NCI-H2171 treated with DMSO at 0.1 percent for 48 hours (cell line): ENCODE measurements around the gene CYP27B1.
"Not testable (repeated sequence)": the region's sequence is repeated elsewhere in the genome, so short reads cannot be mapped to it uniquely, and the experiment has no call there.

Source experiments
- DNase-seq: peaks from one replicate; lab custom pipeline; 2025; lab: John Stamatoyannopoulos, UW

Gene CYP27B1

GRCh38 chr12:57783466-57783801, 16.6 kb upstream of the CYP27B1 start:
- DNase-seq, result no peak

GRCh38 chr12:57782608-57783465, 16.0 kb upstream of the CYP27B1 start, which contains the start of gene TSFM:
Gene TSFM, plus strand, starts transcription at chr12:57782787. Its CDS starts 15 bp downstream, at chr12:57782802.
- DNase-seq, result peak; percentile 90

- no peak for DNase-seq
Measured at GRCh38 chr12:57782243-57782607, 15.3 kb upstream of the CYP27B1 start.

- no peak for DNase-seq
Measured at GRCh38 chr12:57781801-57782200, 14.9 kb upstream of the CYP27B1 start.

- DNase-seq, result no peak
Measured at GRCh38 chr12:57781244-57781643, 14.4 kb upstream of the CYP27B1 start.

GRCh38 chr12:57780284-57780897, 13.5 kb upstream of the CYP27B1 start:
- no peak for DNase-seq

GRCh38 chr12:57779736-57780135, 12.9 kb upstream of the CYP27B1 start:
- no peak for DNase-seq

- DNase-seq, result no peak
Measured at GRCh38 chr12:57777911-57778310, 11.0 kb upstream of the CYP27B1 start.

- no peak for DNase-seq
Measured at GRCh38 chr12:57777367-57777766, 10.5 kb upstream of the CYP27B1 start.

- DNase-seq, result no peak
Measured at GRCh38 chr12:57776247-57776587, 9.3 kb upstream of the CYP27B1 start.

GRCh38 chr12:57775563-57776246, 8.8 kb upstream of the CYP27B1 start:
- no peak for DNase-seq

GRCh38 chr12:57775044-57775443, 8.2 kb upstream of the CYP27B1 start:
- DNase-seq, result no peak

GRCh38 chr12:57774634-57775033, 7.8 kb upstream of the CYP27B1 start:
- DNase-seq, result not testable (repeated sequence)

- DNase-seq, result peak; percentile 70
Measured at GRCh38 chr12:57772429-57773322, 5.8 kb upstream of the CYP27B1 start, which contains the start of gene EEF1AKMT3. Gene EEF1AKMT3, plus strand, starts transcription at chr12:57772614. Its CDS starts 111 bp downstream, at chr12:57772725.

- peak; percentile 94 for DNase-seq
Measured at GRCh38 chr12:57771873-57772428, 5.1 kb upstream of the CYP27B1 start, which contains the start of gene METTL1. Gene METTL1, minus strand, starts transcription at chr12:57772105. Its CDS starts 22 bp downstream, at chr12:57772083.

- DNase-seq, result peak; percentile 94
Measured at GRCh38 chr12:57771236-57771872, 4.5 kb upstream of the CYP27B1 start.

GRCh38 chr12:57770734-57771133, 3.9 kb upstream of the CYP27B1 start:
- no peak for DNase-seq

- no peak for DNase-seq
Measured at GRCh38 chr12:57769594-57769993, 2.7 kb upstream of the CYP27B1 start.

GRCh38 chr12:57767876-57768275, 998 bp upstream of the CYP27B1 start:
- no peak for DNase-seq

GRCh38 chr12:57767305-57767698, 424 bp upstream of the CYP27B1 start:
- no peak for DNase-seq
